ENCODE data around the gene MTX1. TPM values are rescaled to one million over a fixed set of nuclear protein-coding genes. Genes with fewer than 3 reads are reported as not detected.

MTX1 gene
- total and polyA plus RNA-seq, 9 of the 15 experiments (the other 6 are each of a cell fraction or from before 2014, with no cell fraction given): 29.1 to 98.4 (median 66.9) TPM

DNA sequence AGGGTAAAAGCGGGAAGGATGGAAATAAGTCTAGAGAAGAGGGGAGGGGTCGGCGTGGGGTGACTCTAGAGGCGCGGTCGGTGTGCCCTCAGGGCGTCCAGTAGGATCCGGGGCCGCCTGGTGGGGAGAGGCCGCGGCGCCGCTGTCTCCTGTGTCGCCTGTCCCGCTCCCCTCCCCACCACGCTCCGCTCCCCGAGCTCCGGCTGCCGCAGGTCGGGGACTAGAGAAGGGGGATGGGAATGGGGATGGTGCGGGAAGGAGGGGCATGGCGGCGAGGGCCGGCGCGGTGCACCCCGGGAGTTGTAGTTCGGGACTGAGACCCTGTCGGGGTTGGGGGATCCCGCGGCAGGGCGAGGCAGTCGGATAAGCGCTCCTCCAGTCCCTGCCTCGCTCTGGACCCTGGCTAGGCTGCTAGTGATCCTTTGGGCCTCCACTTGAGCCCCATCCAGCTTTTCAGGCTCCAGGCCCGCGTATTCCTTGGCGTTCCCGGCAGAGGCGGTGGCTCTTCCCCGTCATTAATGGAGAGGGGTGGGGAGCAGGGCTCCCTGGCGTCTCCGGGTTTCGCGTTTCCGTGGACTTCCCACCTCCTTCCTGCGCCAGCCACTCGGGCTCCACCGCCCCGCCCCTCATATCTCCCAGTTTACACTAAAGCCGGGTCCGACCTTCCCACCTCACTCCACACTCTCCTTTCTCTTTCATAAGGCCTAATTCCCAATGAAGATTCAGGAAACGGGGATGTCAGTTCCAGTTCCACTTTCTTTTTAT, 46.9 kb downstream of the MTX1 start, which contains the start of gene ENTREP3 (continued):
- TF ChIP-seq, protein P1, sequence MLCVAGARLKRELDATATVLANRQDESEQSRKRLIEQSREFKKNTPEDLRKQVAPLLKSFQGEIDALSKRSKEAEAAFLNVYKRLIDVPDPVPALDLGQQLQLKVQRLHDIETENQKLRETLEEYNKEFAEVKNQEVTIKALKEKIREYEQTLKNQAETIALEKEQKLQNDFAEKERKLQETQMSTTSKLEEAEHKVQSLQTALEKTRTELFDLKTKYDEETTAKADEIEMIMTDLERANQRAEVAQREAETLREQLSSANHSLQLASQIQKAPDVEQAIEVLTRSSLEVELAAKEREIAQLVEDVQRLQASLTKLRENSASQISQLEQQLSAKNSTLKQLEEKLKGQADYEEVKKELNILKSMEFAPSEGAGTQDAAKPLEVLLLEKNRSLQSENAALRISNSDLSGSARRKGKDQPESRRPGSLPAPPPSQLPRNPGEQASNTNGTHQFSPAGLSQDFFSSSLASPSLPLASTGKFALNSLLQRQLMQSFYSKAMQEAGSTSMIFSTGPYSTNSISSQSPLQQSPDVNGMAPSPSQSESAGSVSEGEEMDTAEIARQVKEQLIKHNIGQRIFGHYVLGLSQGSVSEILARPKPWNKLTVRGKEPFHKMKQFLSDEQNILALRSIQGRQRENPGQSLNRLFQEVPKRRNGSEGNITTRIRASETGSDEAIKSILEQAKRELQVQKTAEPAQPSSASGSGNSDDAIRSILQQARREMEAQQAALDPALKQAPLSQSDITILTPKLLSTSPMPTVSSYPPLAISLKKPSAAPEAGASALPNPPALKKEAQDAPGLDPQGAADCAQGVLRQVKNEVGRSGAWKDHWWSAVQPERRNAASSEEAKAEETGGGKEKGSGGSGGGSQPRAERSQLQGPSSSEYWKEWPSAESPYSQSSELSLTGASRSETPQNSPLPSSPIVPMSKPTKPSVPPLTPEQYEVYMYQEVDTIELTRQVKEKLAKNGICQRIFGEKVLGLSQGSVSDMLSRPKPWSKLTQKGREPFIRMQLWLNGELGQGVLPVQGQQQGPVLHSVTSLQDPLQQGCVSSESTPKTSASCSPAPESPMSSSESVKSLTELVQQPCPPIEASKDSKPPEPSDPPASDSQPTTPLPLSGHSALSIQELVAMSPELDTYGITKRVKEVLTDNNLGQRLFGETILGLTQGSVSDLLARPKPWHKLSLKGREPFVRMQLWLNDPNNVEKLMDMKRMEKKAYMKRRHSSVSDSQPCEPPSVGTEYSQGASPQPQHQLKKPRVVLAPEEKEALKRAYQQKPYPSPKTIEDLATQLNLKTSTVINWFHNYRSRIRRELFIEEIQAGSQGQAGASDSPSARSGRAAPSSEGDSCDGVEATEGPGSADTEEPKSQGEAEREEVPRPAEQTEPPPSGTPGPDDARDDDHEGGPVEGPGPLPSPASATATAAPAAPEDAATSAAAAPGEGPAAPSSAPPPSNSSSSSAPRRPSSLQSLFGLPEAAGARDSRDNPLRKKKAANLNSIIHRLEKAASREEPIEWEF (CRISPR knock-in tag; IDR thresholded peaks at IDR 0.05): no peak
- TF ChIP-seq SMARCE1 (IDR thresholded peaks at IDR 0.05) (no peak), RBFOX2 (IDR thresholded peaks at IDR 0.05; ENCODE audit: low read depth, low read length) (peak; percentile 85), E2F3 (CRISPR knock-in tag; IDR thresholded peaks at IDR 0.05) (no peak), MAZ (CRISPR knock-in tag; conservative IDR thresholded peaks at IDR 0.05 in 1 of 2, IDR thresholded peaks at IDR 0.05 in 1 of 2) (peak; percentile 83 to 93), PHF20 (IDR thresholded peaks at IDR 0.05; ENCODE audit: partially characterized antibody) (peak; percentile 38), HCFC1 (IDR thresholded peaks at IDR 0.05; ENCODE audit: low read depth, low read length) (peak; percentile 95), RBM14 (IDR thresholded peaks at IDR 0.05; ENCODE audit: borderline replicate concordance, insufficient read depth, low read depth, low read length) (no peak), PCBP1 (IDR thresholded peaks at IDR 0.05; ENCODE audit: low read depth, low read length, poor library complexity, severe bottlenecking) (peak; percentile 94), ZNF384 (IDR thresholded peaks at IDR 0.05; ENCODE audit: low read depth, low read length) (no peak), KDM1A (IDR thresholded peaks at IDR 0.05) (peak in 1 of 2 experiments; percentile 92; a peak in 1 of 4 replicates), MYBL2 (IDR thresholded peaks at IDR 0.05; ENCODE audit: low read depth) (no peak), MYBL2 (CRISPR knock-in tag; IDR thresholded peaks at IDR 0.05; ENCODE audit: borderline replicate concordance) (no peak), LEF1 (IDR thresholded peaks at IDR 0.05) (no peak), RFX5 (IDR thresholded peaks at IDR 0.05; ENCODE audit: low read depth, low read length) (no peak), MIER1 (IDR thresholded peaks at IDR 0.05; ENCODE audit: low read depth) (no peak), NFRKB (IDR thresholded peaks at IDR 0.05; ENCODE audit: low read depth) (no peak), ZNF57 (CRISPR knock-in tag; IDR thresholded peaks at IDR 0.05) (no peak), SP1 (CRISPR knock-in tag; IDR thresholded peaks at IDR 0.05) (peak; percentile 76)
- TF ChIP-seq, protein P2, sequence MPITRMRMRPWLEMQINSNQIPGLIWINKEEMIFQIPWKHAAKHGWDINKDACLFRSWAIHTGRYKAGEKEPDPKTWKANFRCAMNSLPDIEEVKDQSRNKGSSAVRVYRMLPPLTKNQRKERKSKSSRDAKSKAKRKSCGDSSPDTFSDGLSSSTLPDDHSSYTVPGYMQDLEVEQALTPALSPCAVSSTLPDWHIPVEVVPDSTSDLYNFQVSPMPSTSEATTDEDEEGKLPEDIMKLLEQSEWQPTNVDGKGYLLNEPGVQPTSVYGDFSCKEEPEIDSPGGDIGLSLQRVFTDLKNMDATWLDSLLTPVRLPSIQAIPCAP (CRISPR knock-in tag; IDR thresholded peaks at IDR 0.05; ENCODE audit: borderline replicate concordance): no peak
- TF ChIP-seq, protein P3, sequence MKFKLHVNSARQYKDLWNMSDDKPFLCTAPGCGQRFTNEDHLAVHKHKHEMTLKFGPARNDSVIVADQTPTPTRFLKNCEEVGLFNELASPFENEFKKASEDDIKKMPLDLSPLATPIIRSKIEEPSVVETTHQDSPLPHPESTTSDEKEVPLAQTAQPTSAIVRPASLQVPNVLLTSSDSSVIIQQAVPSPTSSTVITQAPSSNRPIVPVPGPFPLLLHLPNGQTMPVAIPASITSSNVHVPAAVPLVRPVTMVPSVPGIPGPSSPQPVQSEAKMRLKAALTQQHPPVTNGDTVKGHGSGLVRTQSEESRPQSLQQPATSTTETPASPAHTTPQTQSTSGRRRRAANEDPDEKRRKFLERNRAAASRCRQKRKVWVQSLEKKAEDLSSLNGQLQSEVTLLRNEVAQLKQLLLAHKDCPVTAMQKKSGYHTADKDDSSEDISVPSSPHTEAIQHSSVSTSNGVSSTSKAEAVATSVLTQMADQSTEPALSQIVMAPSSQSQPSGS (CRISPR knock-in tag; IDR thresholded peaks at IDR 0.05): no peak

Data from K562 (cell line).